AG04449 (cell line): Measurements from ENCODE around the gene DXO.

Experiments
- CTCF ChIA-PET: fragments of 350-600 bp; formaldehyde crosslinking; extraction: SDS; loops from one replicate; lab custom pipeline; 2021; ENCODE audit warnings: antibody characterized with exemption; lab: Yijun Ruan, JAX
- POLR2A ChIA-PET: fragments of 400-600, 350-600 bp; formaldehyde crosslinking; extraction: SDS; loops from one replicate; lab custom pipeline; 2020; ENCODE audit warnings: antibody characterized with exemption, inconsistent platforms; lab: Yijun Ruan, JAX
- DNase-seq: peaks from one replicate; pipeline ENCODE4 v3.0.0-alpha.2; 2010; ENCODE audit warnings: low read depth, low spot score
- H3K4me3 ChIP-seq: 2 replicates; pipeline ENCODE4 v1.5.1; 2011; ENCODE audit warnings: low read depth, mild to moderate bottlenecking, control low read depth, low read length
- CTCF ChIP-seq: IDR thresholded peaks from one replicate; pipeline ENCODE4 v1.5.1; 2011; ENCODE audit warnings: mild to moderate bottlenecking, moderate library complexity, low read length, control low read depth, inconsistent platforms; ENCODE audit not compliant: insufficient read depth; ENCODE audit errors: missing control alignments

The DXO gene

GRCh38 chr6:31948753-31949413 lies 23.1 kb downstream of the DXO start:
- CTCF ChIA-PET, result interaction anchor here (7.4 kb wide), 1 partner anchor 8 kb away, joined by 94 read pairs; no protein-coding TSS in a partner anchor
- no peak overlapping the region for H3K4me3 ChIP-seq
- no peak for DNase-seq
- POLR2A ChIA-PET, result interaction anchor here (0.6 to 1.2 kb wide), 4 partner anchors 10 to 327 kb away, joined by 3 to 6 read pairs (median 4); partner anchors contain the start of genes EHMT2, NELFE and SKIC2
- TF ChIP-seq CTCF, result no peak

- CTCF ChIA-PET, result interaction anchor here (0.8 to 7.4 kb wide), 3 partner anchors 8 to 68 kb away, joined by 3 to 94 read pairs (median 3); no protein-coding TSS in a partner anchor
- no peak overlapping the region for H3K4me3 ChIP-seq
- TF ChIP-seq CTCF, result no peak
- no peak for DNase-seq
- POLR2A ChIA-PET, result interaction anchor here (0.6 to 1.2 kb wide), 4 partner anchors 10 to 130 kb away, joined by 3 to 6 read pairs (median 4); partner anchors contain the start of genes EHMT2, NELFE and SKIC2
Observed at GRCh38 chr6:31948306-31948705, 23.6 kb downstream of the DXO start.

- no peak overlapping the region for H3K4me3 ChIP-seq
- no peak for TF ChIP-seq CTCF
- DNase-seq, result no peak
- ChIA-PET CTCF (interaction anchor here (0.8 to 7.4 kb wide), 3 partner anchors 7 to 68 kb away, joined by 3 to 94 read pairs (median 3); no protein-coding TSS in a partner anchor), POLR2A (interaction anchor here (0.6 kb wide), 1 partner anchor 129 kb away, joined by 3 read pairs; no protein-coding TSS in a partner anchor)
Observed at GRCh38 chr6:31947864-31948263, 24.1 kb downstream of the DXO start.

- no peak overlapping the region for H3K4me3 ChIP-seq
- DNase-seq, result no peak
- ChIA-PET CTCF (interaction anchor here (0.8 to 7.4 kb wide), 3 partner anchors 7 to 67 kb away, joined by 3 to 94 read pairs (median 3); no protein-coding TSS in a partner anchor), POLR2A (no interaction called here)
- no peak for TF ChIP-seq CTCF
Observed at GRCh38 chr6:31947070-31947675, 24.8 kb downstream of the DXO start.

DNA sequence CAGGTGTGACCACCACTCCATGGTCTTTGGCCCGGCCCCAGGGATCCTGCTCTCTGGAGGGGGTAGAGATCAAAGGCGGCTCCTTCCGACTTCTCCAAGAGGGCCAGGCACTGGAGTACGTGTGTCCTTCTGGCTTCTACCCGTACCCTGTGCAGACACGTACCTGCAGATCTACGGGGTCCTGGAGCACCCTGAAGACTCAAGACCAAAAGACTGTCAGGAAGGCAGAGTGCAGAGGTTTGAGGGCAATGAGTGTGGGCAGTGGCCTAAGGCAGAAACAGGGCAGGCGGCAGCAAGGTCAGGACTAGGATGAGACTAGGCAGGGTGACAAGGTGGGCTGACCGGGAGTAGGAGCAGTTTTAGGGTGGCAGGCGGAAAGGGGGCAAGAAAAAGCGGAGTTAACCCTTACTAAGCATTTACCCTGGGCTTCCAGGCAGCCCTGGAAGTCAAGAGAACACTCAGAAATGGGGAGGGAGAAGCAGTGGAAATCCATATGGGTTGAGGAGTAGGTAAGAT lies 25.5 kb downstream of the DXO start:
- H3K4me3 ChIP-seq, result no peak overlapping the region
- DNase-seq, result no peak
- CTCF ChIA-PET, result interaction anchor here (1.1 to 1.6 kb wide), 2 partner anchors 11 kb away, joined by 4 to 5 read pairs; no protein-coding TSS in a partner anchor
- TF ChIP-seq CTCF, result no peak
- POLR2A ChIA-PET, result interaction anchor here (0.8 kb wide), 1 partner anchor 22 kb away, joined by 3 read pairs; no protein-coding TSS in a partner anchor
